Neural cell (in vitro differentiated cells): ENCODE measurements around the gene RASA1.

ENCODE experiments used
- CTCF ChIP-seq: fragments of 450-650 bp; IDR thresholded peaks from 2 replicates; pipeline ENCODE4 v1.5.1; 2014; ENCODE audit warnings: antibody characterized with exemption, mild to moderate bottlenecking, moderate library complexity; ENCODE audit not compliant: poor library complexity, severe bottlenecking
- EP300 ChIP-seq: fragments of 450-650 bp; conservative IDR thresholded peaks from 2 replicates; pipeline ENCODE4 v1.6.1; 2014; ENCODE audit warnings: antibody characterized with exemption, mild to moderate bottlenecking, moderate library complexity; ENCODE audit not compliant: poor library complexity, severe bottlenecking
- EZH2 ChIP-seq: fragments of 200-600, 300-800 bp; shearing (Covaris generic), sonication (generic); IDR thresholded peaks from 2 replicates; pipeline ENCODE4 v1.6.1; 2014; ENCODE audit warnings: antibody characterized with exemption, low read length, borderline replicate concordance, mild to moderate bottlenecking; ENCODE audit not compliant: insufficient read depth, poor library complexity, severe bottlenecking

- no peak for TF ChIP-seq CTCF
- no peak for TF ChIP-seq EZH2
- no peak for TF ChIP-seq EP300
Measured at GRCh38 chr5:87389296-87390034, 121.8 kb downstream of the RASA1 start.
